Activated naive CD8-positive, alpha-beta T cell (primary cell): ENCODE results near the gene ACP7.
"Not testable (repeated sequence)": the region's sequence is repeated elsewhere in the genome, so short reads cannot be mapped to it uniquely, and the experiment has no call there.

Experiments
- H3K27ac Mint-ChIP-seq: one replicate; pipeline ENCODE4 v1.8.0; 2021; ENCODE audit warnings: mixed read lengths
- H3K27me3 Mint-ChIP-seq: one replicate; pipeline ENCODE4 v1.8.0; 2021; ENCODE audit warnings: mixed read lengths
- H3K36me3 Mint-ChIP-seq: one replicate; pipeline ENCODE4 v1.8.0; 2021; ENCODE audit warnings: mixed read lengths
- H3K4me1 Mint-ChIP-seq: one replicate; pipeline ENCODE4 v1.8.0; 2021; ENCODE audit warnings: low read depth, mixed read lengths
- H3K4me3 Mint-ChIP-seq: one replicate; pipeline ENCODE4 v1.8.0; 2021; ENCODE audit warnings: mild to moderate bottlenecking, mixed read lengths
- H3K9me3 Mint-ChIP-seq: one replicate; pipeline ENCODE4 v1.8.0; 2021; ENCODE audit warnings: low read depth, mixed read lengths

ACP7 gene

DNA sequence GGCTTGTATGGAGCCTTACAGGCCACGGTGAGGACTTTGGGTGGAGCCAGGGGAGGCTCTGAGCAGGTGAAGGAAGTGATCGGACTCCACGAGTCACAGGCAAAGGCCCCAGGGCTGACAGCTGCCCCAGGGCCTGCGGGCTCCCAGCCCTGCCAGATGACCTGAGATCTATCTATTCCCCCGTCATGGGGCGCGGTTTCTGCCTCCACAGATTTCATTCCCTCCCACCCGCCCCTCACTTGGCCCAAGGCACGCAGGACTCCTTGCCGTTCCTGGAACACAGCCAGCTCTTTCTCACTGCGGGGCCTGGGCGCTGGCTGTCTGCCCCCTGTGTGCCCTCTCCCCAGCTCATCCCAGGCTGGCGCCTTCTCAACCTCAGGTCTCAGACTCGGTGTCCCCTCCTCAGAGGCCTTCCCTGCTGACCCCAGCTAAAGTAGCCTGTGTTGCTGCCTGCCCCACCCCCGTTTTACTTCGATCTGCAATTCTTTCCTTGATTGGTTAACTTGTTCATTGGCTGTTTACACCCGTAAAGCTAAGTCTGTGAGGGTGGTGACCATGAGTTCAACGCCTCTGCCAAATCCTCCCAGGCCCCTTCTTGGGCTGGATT lies 27.5 kb downstream of the ACP7 start:
- H3K4me3 Mint-ChIP-seq, result no peak overlapping the region
- peaks cover 4% of the 10 kb centered on the region for H3K4me1 Mint-ChIP-seq
- no peaks in the 10 kb centered on the region for H3K9me3 Mint-ChIP-seq
- no peak overlapping the region for H3K27ac Mint-ChIP-seq
- peaks cover 2% of the 10 kb centered on the region for H3K27me3 Mint-ChIP-seq
- H3K36me3 Mint-ChIP-seq, result no peaks in the 10 kb centered on the region

DNA sequence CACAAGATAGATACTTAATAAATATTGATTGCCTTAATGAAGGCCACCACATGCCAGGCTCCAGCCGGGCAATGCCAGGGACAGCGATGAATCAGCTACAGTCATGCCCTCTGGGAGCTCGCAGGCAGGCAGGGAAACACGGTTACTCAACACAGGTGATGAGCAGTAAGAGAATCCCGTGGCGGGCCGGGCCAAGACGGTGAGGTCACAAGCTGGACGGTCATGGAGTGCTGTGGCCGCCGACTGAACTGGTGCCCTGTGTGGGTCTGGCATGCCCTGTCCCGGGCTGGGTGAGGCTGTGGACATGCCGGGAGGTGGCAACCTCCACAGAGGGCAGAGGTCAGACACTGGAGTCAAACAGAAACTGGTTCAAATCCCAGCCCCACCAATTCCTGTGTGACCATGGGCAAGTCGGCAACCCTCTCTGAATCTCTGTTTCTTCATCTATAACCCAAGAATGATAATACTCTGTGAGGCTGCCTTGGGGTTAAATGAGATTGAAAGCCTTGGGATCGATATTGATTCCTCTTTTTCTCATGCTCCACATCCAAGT lies 28.2 kb downstream of the ACP7 start:
- H3K36me3 Mint-ChIP-seq, result no peaks in the 10 kb centered on the region
- peaks cover 4% of the 10 kb centered on the region for H3K4me1 Mint-ChIP-seq
- H3K27ac Mint-ChIP-seq, result no peak overlapping the region
- H3K9me3 Mint-ChIP-seq, result no peaks in the 10 kb centered on the region
- peaks cover 2% of the 10 kb centered on the region for H3K27me3 Mint-ChIP-seq
- no peak overlapping the region for H3K4me3 Mint-ChIP-seq

GRCh38 chr19:39113199-39113598 lies 29.0 kb downstream of the ACP7 start:
- Mint-ChIP-seq H3K27me3 (peaks cover 2% of the 10 kb centered on the region), H3K27ac (no peak overlapping the region), H3K4me1 (peaks cover 4% of the 10 kb centered on the region), H3K4me3 (no peak overlapping the region), H3K9me3 (no peaks in the 10 kb centered on the region), H3K36me3 (no peaks in the 10 kb centered on the region)

GRCh38 chr19:39115105-39115847 lies 31.1 kb downstream of the ACP7 start:
- no peaks in the 10 kb centered on the region for H3K36me3 Mint-ChIP-seq
- peaks cover 4% of the 10 kb centered on the region for H3K4me1 Mint-ChIP-seq
- no peaks in the 10 kb centered on the region for H3K9me3 Mint-ChIP-seq
- no peak overlapping the region for H3K27ac Mint-ChIP-seq
- no peak overlapping the region for H3K4me3 Mint-ChIP-seq
- peaks cover 2% of the 10 kb centered on the region for H3K27me3 Mint-ChIP-seq

GRCh38 chr19:39117023-39117422 lies 32.9 kb downstream of the ACP7 start:
- not testable (repeated sequence) for H3K27me3 Mint-ChIP-seq, H3K27ac Mint-ChIP-seq, H3K9me3 Mint-ChIP-seq, H3K36me3 Mint-ChIP-seq, H3K4me1 Mint-ChIP-seq, H3K4me3 Mint-ChIP-seq

GRCh38 chr19:39119830-39120229 lies 35.7 kb downstream of the ACP7 start:
- H3K27ac Mint-ChIP-seq, result no peak overlapping the region
- peaks cover 10% of the 10 kb centered on the region for H3K4me1 Mint-ChIP-seq
- no peaks in the 10 kb centered on the region for H3K27me3 Mint-ChIP-seq
- no peak overlapping the region for H3K4me3 Mint-ChIP-seq
- no peaks in the 10 kb centered on the region for H3K36me3 Mint-ChIP-seq
- H3K9me3 Mint-ChIP-seq, result no peaks in the 10 kb centered on the region

DNA sequence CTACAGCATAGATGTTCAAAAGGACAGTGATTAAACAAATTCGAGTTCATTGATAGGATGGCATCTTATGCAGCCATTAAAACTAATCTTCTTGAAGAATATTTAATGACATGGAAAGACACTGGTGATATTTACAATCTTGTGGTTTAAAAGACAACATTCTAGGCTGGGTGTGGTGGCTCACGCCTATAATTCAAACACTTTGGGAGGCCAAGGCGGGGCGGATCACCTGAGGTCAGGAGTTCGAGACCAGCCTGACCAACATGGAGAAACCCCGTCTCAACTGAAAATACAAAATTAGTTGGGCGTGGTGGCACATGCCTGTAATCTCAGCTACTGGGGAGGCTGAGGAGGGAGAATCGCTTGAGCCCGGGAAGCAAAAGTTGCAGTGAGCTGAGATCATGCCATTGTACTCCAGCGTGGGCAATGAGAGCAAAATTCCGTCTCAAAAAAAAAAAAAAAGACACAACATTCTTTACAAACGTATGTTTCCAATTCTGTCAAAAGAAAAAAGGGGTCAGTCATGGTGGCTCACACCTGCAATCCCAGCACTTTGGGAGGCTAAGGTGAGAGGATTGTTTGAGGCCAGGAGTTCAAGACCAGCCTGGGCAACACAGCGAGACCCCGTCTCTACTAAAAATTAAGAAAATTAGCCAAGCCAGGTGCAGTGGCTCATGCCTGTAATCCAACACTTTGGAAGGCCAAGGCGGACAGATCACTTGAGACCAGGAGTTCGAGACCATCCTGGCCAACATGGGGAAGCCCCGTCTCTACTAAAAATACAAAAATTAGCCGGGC lies 39.0 kb downstream of the ACP7 start:
- no peak overlapping the region for H3K4me3 Mint-ChIP-seq
- no peaks in the 10 kb centered on the region for H3K27me3 Mint-ChIP-seq
- H3K36me3 Mint-ChIP-seq, result no peaks in the 10 kb centered on the region
- no peaks in the 10 kb centered on the region for H3K9me3 Mint-ChIP-seq
- H3K27ac Mint-ChIP-seq, result no peak overlapping the region
- peaks cover 32% of the 10 kb centered on the region for H3K4me1 Mint-ChIP-seq

- H3K9me3 Mint-ChIP-seq, result no peaks in the 10 kb centered on the region
- no peak overlapping the region for H3K27ac Mint-ChIP-seq
- peaks cover 33% of the 10 kb centered on the region for H3K4me1 Mint-ChIP-seq
- no peaks in the 10 kb centered on the region for H3K36me3 Mint-ChIP-seq
- peak overlapping the region; percentile 83 for H3K4me3 Mint-ChIP-seq
- no peaks in the 10 kb centered on the region for H3K27me3 Mint-ChIP-seq
These were observed 40.1 kb downstream of the ACP7 start for GRCh38 chr19:39124136-39124764.

DNA sequence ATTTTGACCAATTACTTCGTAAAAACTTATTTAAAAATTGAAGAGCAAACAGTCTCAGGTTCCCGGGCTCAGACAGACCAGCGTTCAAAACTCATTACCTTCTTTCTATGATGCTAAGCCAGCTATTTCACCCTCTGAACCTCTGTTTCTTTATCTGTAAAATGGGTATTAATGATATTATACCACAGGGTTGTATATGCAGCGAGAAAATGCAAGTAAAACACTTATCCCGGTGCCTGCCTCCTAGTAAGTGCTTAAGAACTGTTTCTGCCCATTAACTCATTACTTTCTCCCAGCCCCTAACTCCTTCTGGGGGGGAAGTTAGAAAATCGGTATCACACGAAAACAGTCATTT lies 41.0 kb downstream of the ACP7 start:
- H3K27ac Mint-ChIP-seq, result peak overlapping the region; percentile 97
- peaks cover 36% of the 10 kb centered on the region for H3K4me1 Mint-ChIP-seq
- no peaks in the 10 kb centered on the region for H3K36me3 Mint-ChIP-seq
- H3K27me3 Mint-ChIP-seq, result no peaks in the 10 kb centered on the region
- no peaks in the 10 kb centered on the region for H3K9me3 Mint-ChIP-seq
- peak overlapping the region; percentile 95 for H3K4me3 Mint-ChIP-seq

- H3K4me1 Mint-ChIP-seq, result peaks cover 40% of the 10 kb centered on the region
- no peaks in the 10 kb centered on the region for H3K9me3 Mint-ChIP-seq
- peak within 1 kb of the TSS; percentile 97 for H3K27ac Mint-ChIP-seq
These were observed 41.6 kb downstream of the ACP7 start, which contains the start of gene PAK4 for GRCh38 chr19:39125554-39126311. PAK4 (plus strand) TSS chr19:39125786; CDS start chr19:39169554, 43,768 bp downstream.

DNA sequence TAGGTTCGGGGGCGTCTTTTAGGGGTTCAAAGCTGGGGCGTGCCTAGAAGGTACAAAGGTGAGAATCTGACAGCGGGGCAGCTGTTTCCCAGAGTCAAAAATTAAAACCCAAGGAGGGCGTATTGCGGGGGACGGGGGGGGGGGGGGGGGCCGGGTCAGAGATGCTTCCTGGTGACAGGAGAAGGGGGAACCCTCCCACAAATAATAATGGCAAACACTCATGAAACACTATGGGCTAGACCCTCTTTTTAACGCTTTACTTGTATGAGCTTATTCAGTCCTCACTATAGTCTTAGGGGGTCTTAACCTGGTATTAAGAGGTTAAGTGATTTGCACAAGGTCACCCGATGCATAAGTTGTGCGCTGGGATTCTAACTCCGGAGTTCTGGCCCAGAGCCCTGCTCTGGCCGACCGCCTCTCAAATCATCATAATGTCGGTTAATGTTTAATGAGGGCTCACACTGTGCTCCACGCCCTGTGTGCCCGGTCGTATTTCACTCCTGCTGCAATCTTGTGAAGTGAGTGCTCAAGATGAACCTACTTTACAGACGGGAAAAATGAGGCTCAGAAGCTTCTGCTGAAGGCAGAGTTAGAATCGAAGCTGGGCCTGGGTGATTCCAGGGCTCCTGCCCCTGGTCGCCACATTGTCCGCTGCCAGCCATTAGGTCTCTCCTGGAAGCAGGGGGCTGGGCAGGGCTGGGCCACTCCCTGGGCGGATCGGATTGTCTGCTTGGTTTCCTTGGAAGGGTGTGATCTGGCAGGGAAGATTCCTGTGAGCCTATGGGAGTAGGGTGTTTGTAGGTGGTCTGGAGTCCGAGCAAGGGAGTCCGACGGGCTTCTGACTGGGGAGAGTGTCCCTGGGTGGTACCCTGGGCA lies 42.4 kb downstream of the ACP7 start:
- no peaks in the 10 kb centered on the region for H3K27me3 Mint-ChIP-seq
- no peaks in the 10 kb centered on the region for H3K9me3 Mint-ChIP-seq
- H3K4me3 Mint-ChIP-seq, result peak overlapping the region; percentile 95
- peak overlapping the region; percentile 97 for H3K27ac Mint-ChIP-seq
- H3K36me3 Mint-ChIP-seq, result no peaks in the 10 kb centered on the region
- H3K4me1 Mint-ChIP-seq, result peaks cover 44% of the 10 kb centered on the region

More at GRCh38 chr19:39125554-39126311, 41.6 kb downstream of the ACP7 start, which contains the start of gene PAK4:
- Mint-ChIP-seq H3K4me3 (peak within 1 kb of the TSS; percentile 95), H3K36me3 (no peaks in the 10 kb centered on the region), H3K27me3 (no peaks in the 10 kb centered on the region)

- H3K9me3 Mint-ChIP-seq, result no peaks in the 10 kb centered on the region
- H3K4me1 Mint-ChIP-seq, result peaks cover 48% of the 10 kb centered on the region
- no peaks in the 10 kb centered on the region for H3K36me3 Mint-ChIP-seq
- peak overlapping the region; percentile 54 for H3K27ac Mint-ChIP-seq
- H3K27me3 Mint-ChIP-seq, result no peaks in the 10 kb centered on the region
- H3K4me3 Mint-ChIP-seq, result no peak overlapping the region
These were observed 43.8 kb downstream of the ACP7 start for GRCh38 chr19:39127812-39128515.

DNA sequence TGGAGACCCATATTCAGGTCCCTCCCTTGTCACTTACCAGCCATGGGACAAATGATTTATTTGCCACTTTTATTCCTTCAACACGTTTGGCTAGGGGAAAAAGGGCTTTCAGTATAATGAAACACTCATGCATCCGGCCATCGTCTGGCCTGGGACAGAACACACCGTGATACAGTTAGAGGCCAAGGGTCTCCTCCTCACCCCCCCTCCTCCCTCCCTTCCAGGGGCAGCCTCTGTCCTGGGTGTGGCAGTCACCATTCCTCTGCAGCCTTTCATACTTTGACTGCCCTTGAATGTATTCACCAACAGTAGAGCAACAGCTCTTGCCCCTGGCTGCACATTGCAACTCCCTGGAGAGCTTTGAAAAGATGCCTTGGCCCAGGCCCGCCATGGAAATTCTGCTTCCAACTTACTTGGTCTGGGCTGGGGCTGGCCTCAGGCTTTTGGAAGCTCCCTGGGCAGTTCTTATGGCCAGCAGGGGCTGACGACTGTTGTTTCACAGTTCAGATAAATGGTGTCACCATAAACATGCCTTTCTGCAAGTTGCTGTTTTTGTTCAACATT lies 44.4 kb downstream of the ACP7 start:
- no peaks in the 10 kb centered on the region for H3K9me3 Mint-ChIP-seq
- H3K27me3 Mint-ChIP-seq, result no peaks in the 10 kb centered on the region
- no peaks in the 10 kb centered on the region for H3K36me3 Mint-ChIP-seq
- H3K27ac Mint-ChIP-seq, result peak overlapping the region; percentile 41
- peaks cover 48% of the 10 kb centered on the region for H3K4me1 Mint-ChIP-seq
- H3K4me3 Mint-ChIP-seq, result no peak overlapping the region
